SK-N-SH treated with all-trans-retinoic acid at 6 μM for 48 hours (cell line): ENCODE data around the gene AKT1.
"Not testable (repeated sequence)": the region's sequence is repeated elsewhere in the genome, so short reads cannot be mapped to it uniquely, and the experiment has no call there.

Source experiments
- ATAC-seq: fragments of 200-7000 bp; cut with Tn5 transposase; 3 replicates; pipeline ENCODE4 v1.9.1; 2020; ENCODE audit warnings: mild to moderate bottlenecking, moderate library complexity
- ARNTL ChIP-seq: fragments of 450-650 bp; formaldehyde crosslinking; IDR thresholded peaks from 2 replicates; pipeline ENCODE4 v1.5.0; 2020; ENCODE audit warnings: low read depth, mild to moderate bottlenecking, moderate library complexity, borderline replicate concordance
- BACH2 ChIP-seq: fragments of 250-450 bp; sonication (Bioruptor Pico); IDR thresholded peaks from 2 replicates; pipeline ENCODE4 v1.9.0; 2021; ENCODE audit warnings: mild to moderate bottlenecking, borderline replicate concordance
- CSDC2 ChIP-seq: fragments of 250-450 bp; sonication (Bioruptor Pico); IDR thresholded peaks from 2 replicates; pipeline ENCODE4 v1.5.0; 2020; ENCODE audit warnings: mild to moderate bottlenecking, moderate library complexity
- ESRRG ChIP-seq: fragments of 250-450 bp; sonication (Bioruptor Pico); IDR thresholded peaks from 2 replicates; pipeline ENCODE4 v1.6.1; 2021; ENCODE audit warnings: mild to moderate bottlenecking
- GLIS3 ChIP-seq: fragments of 250-450 bp; sonication (Bioruptor Pico); IDR thresholded peaks from 2 replicates; pipeline ENCODE4 v1.5.0; 2020; ENCODE audit warnings: mild to moderate bottlenecking, moderate library complexity
- ISL1 ChIP-seq: fragments of 250-450 bp; sonication (Bioruptor Pico); IDR thresholded peaks from 2 replicates; pipeline ENCODE4 v2.1.2; 2022; ENCODE audit warnings: mild to moderate bottlenecking, moderate library complexity
- PPARA ChIP-seq: fragments of 250-450 bp; sonication (Bioruptor Pico); IDR thresholded peaks from 2 replicates; pipeline ENCODE4 v1.5.0; 2020; ENCODE audit warnings: mild to moderate bottlenecking, borderline replicate concordance
- RARB ChIP-seq: fragments of 250-450 bp; sonication (Bioruptor Pico); IDR thresholded peaks from 2 replicates; pipeline ENCODE4 v1.8.0; 2021; ENCODE audit warnings: mild to moderate bottlenecking, moderate library complexity
- SNAI2 ChIP-seq: fragments of 250-450 bp; sonication (Bioruptor Pico); IDR thresholded peaks from 2 replicates; pipeline ENCODE4 v1.5.0; 2020; ENCODE audit warnings: mild to moderate bottlenecking, moderate library complexity
- TCF4 ChIP-seq: fragments of 250-450 bp; sonication (Bioruptor Pico); IDR thresholded peaks from 2 replicates; pipeline ENCODE4 v1.8.0; 2021; ENCODE audit warnings: mild to moderate bottlenecking, moderate library complexity, borderline replicate concordance
- TOX ChIP-seq: fragments of 250-450 bp; sonication (Bioruptor Pico); IDR thresholded peaks from 2 replicates; pipeline ENCODE4 v1.8.0; 2021; ENCODE audit warnings: mild to moderate bottlenecking, moderate library complexity, borderline replicate concordance
- ZC3H10 ChIP-seq: fragments of 250-450 bp; sonication (Bioruptor Pico); IDR thresholded peaks from 2 replicates; pipeline ENCODE4 v1.5.1; 2021; ENCODE audit warnings: mild to moderate bottlenecking, moderate library complexity
- ZFP30 ChIP-seq: fragments of 450-650 bp; formaldehyde crosslinking; IDR thresholded peaks from 2 replicates; pipeline ENCODE4 v1.5.0; 2022; ENCODE audit warnings: mild to moderate bottlenecking, moderate library complexity
- ZNF565 ChIP-seq: fragments of 450-650 bp; formaldehyde crosslinking; conservative IDR thresholded peaks from 2 replicates; pipeline ENCODE4 v1.5.0; 2020; ENCODE audit warnings: low read depth, mild to moderate bottlenecking, moderate library complexity
- ZNF70 ChIP-seq: fragments of 450-650 bp; formaldehyde crosslinking; IDR thresholded peaks from 2 replicates; pipeline ENCODE4 v1.5.0; 2020; ENCODE audit warnings: mild to moderate bottlenecking, moderate library complexity
- ZNF8 ChIP-seq: fragments of 450-650 bp; formaldehyde crosslinking; IDR thresholded peaks from 2 replicates; pipeline ENCODE4 v1.5.0; 2020; ENCODE audit warnings: mild to moderate bottlenecking, moderate library complexity
- TF ChIP-seq, protein P1 (sequence below): fragments of 250-450 bp; sonication (Bioruptor Pico); IDR thresholded peaks from 2 replicates; pipeline ENCODE4 v1.8.0; 2020; ENCODE audit warnings: mild to moderate bottlenecking, moderate library complexity, borderline replicate concordance
- TF ChIP-seq, protein P2 (sequence below): fragments of 250-450 bp; sonication (Bioruptor Pico); IDR thresholded peaks from 2 replicates; pipeline ENCODE4 v1.5.1; 2021; ENCODE audit warnings: mild to moderate bottlenecking, moderate library complexity
- TF ChIP-seq, protein P3 (sequence below): fragments of 250-450 bp; sonication (Bioruptor Pico); IDR thresholded peaks from 2 replicates; pipeline ENCODE4 v1.8.0; 2021; ENCODE audit warnings: low read depth, mild to moderate bottlenecking, moderate library complexity, borderline replicate concordance
- TF ChIP-seq, protein P4 (sequence below): fragments of 250-450 bp; sonication (Bioruptor Pico); IDR thresholded peaks from 2 replicates; pipeline ENCODE4 v1.5.0; 2020; ENCODE audit warnings: mild to moderate bottlenecking, moderate library complexity

AKT1 gene

DNA sequence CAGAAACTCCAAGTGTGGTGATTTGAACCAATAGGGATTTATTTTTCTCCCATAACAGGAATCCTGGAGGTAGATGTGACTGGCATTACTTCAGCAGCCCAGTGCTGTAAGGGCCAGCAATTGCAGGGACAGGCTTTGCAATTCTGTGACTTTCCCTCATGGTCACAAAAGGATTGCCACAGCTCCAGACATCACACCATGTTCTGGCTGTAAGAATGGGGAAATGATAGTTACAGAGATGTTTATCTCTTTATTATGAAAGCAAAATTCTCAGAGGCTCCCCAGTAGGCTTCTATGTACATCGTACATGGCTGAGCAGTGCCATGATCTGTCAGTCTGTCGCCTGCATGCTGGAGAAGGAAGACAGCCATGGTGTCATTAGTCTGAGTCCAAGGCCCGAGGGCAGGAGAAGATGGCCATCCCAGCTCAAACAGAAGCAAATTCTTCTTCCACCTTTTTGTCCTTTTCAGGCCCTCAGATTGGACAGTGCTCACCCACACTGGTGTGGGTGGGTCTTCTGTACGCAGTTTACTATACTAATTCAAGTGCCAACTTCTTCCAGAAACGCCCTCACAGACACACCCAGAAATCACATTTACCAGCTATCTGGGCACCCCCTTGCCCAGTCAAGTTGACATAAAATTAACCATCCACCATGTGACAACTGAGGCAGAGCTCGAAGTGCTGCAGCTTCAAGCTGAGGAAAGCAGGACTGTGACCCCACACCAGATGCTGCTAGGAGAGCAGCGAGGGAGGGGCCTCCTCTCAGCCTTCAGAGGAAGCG lies 22.6 kb upstream of the AKT1 start:
- ATAC-seq = no peak
- TF ChIP-seq GLIS3 (CRISPR knock-in tag) = no peak
- TF ChIP-seq ZNF8 (CRISPR knock-in tag) = no peak

DNA sequence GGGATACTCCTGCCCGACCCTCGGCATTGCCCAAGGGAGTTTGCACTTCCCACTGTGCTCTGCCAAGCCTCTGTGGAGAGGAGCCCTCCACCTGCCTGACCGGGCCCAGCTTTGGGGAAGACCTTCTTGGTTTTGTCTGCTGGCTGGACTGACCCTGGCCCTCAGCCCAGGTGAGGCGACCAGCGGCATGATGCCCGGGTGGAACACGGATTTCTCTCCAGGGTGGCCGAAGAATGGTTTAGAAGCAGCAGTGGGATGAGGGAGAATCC lies 21.0 kb upstream of the AKT1 start:
- TF ChIP-seq ZNF565 (CRISPR knock-in tag) = no peak
- peak; percentile 10; the same call in 2 of the 3 replicates for ATAC-seq

DNA sequence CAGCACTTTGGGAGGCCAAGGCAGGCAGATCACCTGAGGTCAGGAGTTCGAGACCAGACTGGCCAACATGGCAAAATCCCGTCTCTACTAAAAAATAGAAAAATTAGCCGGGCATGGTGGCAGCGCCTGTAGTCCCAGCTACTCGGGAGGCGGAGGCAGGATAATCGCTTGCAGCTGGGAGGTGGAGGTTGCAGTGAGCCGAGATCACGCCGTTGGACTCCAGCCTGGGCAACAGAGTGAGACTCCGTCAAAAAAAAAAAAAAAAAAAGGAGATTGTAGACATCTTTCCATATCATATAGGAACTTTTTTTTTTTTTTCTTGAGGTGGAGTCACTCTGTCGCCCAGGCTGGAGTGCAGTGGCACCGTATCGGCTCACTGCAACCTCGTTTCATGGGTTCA lies 19.2 kb upstream of the AKT1 start:
- not testable (repeated sequence) for ATAC-seq

DNA sequence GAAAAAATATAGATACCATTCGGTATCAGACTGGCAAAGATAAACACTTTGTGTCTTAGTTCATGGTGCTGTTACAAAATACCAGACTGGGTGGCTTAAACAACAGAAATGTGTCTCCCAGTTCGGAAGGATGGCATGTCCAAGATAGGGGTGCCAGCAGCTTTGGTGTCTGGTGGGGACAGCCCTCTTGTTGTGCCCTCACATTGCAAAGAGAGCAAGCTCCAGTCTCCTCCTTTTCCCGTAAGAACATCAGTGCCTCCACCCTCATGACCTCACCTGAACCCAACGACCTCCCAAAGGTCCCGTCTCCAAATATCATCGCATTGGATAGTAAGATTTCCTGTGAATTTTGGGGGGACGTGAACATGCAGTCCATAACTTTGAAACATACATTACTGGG lies 17.7 kb upstream of the AKT1 start:
- TF ChIP-seq TOX (no peak), ZFP30 (no peak), ARNTL (CRISPR knock-in tag) (no peak), ESRRG (CRISPR knock-in tag) (no peak), SNAI2 (no peak), CSDC2 (CRISPR knock-in tag) (no peak), RARB (CRISPR knock-in tag) (no peak), ZNF8 (CRISPR knock-in tag) (no peak), PPARA (CRISPR knock-in tag) (no peak), ISL1 (CRISPR knock-in tag) (no peak), TCF4 (CRISPR knock-in tag) (no peak), BACH2 (no peak)
- TF ChIP-seq, protein P1, sequence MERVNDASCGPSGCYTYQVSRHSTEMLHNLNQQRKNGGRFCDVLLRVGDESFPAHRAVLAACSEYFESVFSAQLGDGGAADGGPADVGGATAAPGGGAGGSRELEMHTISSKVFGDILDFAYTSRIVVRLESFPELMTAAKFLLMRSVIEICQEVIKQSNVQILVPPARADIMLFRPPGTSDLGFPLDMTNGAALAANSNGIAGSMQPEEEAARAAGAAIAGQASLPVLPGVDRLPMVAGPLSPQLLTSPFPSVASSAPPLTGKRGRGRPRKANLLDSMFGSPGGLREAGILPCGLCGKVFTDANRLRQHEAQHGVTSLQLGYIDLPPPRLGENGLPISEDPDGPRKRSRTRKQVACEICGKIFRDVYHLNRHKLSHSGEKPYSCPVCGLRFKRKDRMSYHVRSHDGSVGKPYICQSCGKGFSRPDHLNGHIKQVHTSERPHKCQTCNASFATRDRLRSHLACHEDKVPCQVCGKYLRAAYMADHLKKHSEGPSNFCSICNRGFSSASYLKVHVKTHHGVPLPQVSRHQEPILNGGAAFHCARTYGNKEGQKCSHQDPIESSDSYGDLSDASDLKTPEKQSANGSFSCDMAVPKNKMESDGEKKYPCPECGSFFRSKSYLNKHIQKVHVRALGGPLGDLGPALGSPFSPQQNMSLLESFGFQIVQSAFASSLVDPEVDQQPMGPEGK (CRISPR knock-in tag) = no peak
- TF ChIP-seq, protein P2, sequence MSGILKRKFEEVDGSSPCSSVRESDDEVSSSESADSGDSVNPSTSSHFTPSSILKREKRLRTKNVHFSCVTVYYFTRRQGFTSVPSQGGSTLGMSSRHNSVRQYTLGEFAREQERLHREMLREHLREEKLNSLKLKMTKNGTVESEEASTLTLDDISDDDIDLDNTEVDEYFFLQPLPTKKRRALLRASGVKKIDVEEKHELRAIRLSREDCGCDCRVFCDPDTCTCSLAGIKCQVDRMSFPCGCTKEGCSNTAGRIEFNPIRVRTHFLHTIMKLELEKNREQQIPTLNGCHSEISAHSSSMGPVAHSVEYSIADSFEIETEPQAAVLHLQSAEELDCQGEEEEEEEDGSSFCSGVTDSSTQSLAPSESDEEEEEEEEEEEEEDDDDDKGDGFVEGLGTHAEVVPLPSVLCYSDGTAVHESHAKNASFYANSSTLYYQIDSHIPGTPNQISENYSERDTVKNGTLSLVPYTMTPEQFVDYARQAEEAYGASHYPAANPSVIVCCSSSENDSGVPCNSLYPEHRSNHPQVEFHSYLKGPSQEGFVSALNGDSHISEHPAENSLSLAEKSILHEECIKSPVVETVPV (CRISPR knock-in tag) = no peak
- no peak for ATAC-seq

DNA sequence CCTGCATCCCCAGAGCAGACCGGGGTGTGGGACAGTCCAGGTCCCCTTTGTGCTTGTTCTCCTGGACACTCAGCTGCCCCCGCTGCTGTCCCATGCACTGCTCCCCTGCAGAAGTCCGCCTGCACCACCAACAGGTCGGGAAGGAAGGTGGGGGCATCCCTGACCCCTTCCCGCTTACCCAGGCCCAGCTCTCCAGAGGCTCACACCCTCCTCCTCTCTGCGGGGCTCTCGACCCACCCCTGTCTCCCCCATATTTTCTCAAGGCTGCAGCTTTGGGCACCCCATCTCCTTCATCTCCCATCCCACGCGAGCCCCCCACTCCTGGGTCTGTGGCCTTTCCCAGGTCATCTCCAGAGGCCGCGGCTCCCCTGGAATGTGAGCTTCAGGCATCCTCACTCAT lies 14.8 kb upstream of the AKT1 start:
- no peak for ATAC-seq
- TF ChIP-seq BACH2 = no peak
- no peak for TF ChIP-seq ARNTL (CRISPR knock-in tag)
- TF ChIP-seq, protein P2 (CRISPR knock-in tag) = no peak
- TF ChIP-seq, protein P3, sequence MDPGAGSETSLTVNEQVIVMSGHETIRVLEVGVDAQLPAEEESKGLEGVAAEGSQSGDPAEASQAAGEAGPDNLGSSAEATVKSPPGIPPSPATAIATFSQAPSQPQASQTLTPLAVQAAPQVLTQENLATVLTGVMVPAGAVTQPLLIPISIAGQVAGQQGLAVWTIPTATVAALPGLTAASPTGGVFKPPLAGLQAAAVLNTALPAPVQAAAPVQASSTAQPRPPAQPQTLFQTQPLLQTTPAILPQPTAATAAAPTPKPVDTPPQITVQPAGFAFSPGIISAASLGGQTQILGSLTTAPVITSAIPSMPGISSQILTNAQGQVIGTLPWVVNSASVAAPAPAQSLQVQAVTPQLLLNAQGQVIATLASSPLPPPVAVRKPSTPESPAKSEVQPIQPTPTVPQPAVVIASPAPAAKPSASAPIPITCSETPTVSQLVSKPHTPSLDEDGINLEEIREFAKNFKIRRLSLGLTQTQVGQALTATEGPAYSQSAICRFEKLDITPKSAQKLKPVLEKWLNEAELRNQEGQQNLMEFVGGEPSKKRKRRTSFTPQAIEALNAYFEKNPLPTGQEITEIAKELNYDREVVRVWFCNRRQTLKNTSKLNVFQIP (CRISPR knock-in tag) = no peak
- no peak for TF ChIP-seq ZC3H10 (CRISPR knock-in tag)
- no peak for TF ChIP-seq GLIS3 (CRISPR knock-in tag)
- TF ChIP-seq ZNF8 (CRISPR knock-in tag) = no peak
- TF ChIP-seq, protein P4, sequence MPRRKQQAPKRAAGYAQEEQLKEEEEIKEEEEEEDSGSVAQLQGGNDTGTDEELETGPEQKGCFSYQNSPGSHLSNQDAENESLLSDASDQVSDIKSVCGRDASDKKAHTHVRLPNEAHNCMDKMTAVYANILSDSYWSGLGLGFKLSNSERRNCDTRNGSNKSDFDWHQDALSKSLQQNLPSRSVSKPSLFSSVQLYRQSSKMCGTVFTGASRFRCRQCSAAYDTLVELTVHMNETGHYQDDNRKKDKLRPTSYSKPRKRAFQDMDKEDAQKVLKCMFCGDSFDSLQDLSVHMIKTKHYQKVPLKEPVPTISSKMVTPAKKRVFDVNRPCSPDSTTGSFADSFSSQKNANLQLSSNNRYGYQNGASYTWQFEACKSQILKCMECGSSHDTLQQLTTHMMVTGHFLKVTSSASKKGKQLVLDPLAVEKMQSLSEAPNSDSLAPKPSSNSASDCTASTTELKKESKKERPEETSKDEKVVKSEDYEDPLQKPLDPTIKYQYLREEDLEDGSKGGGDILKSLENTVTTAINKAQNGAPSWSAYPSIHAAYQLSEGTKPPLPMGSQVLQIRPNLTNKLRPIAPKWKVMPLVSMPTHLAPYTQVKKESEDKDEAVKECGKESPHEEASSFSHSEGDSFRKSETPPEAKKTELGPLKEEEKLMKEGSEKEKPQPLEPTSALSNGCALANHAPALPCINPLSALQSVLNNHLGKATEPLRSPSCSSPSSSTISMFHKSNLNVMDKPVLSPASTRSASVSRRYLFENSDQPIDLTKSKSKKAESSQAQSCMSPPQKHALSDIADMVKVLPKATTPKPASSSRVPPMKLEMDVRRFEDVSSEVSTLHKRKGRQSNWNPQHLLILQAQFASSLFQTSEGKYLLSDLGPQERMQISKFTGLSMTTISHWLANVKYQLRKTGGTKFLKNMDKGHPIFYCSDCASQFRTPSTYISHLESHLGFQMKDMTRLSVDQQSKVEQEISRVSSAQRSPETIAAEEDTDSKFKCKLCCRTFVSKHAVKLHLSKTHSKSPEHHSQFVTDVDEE (CRISPR knock-in tag) = no peak
- TF ChIP-seq ISL1 (CRISPR knock-in tag) = no peak
- no peak for TF ChIP-seq ZNF70 (CRISPR knock-in tag)
- TF ChIP-seq CSDC2 (CRISPR knock-in tag) = no peak
- no peak for TF ChIP-seq ESRRG (CRISPR knock-in tag)
